HEK293 (cell line): ENCODE data around the gene AQP9.

Experiments
- CTCF ChIA-PET: fragments of 350-600 bp; formaldehyde crosslinking; extraction: SDS; loops from one replicate; lab custom pipeline; 2021; ENCODE audit warnings: antibody characterized with exemption; lab: Yijun Ruan, JAX
- POLR2A ChIA-PET: fragments of 300-600 bp; formaldehyde crosslinking; extraction: SDS; loops from one replicate; lab custom pipeline; 2020; ENCODE audit warnings: antibody characterized with exemption, inconsistent platforms; lab: Yijun Ruan, JAX
- H3K27ac ChIP-seq: fragments of 200-500 bp; sonication (Bioruptor generic); 2 replicates; pipeline ENCODE4 v1.5.1; 2014; ENCODE audit warnings: low read depth, low read length, control low read depth, inconsistent platforms; ENCODE audit errors: extremely low read depth
- H3K36me3 ChIP-seq, 2 experiments: fragments of 200-500 bp in 1 of 2; sonication (Bioruptor generic) in 1 of 2; 1 replicate in 1 of 2; 2 replicates in 1 of 2; pipeline ENCODE4 v1.5.1; 2014 to 2017; ENCODE audit warnings: inconsistent platforms in 2 of 2, low read length in 2 of 2; ENCODE audit not compliant: control insufficient read depth in 2 of 2, insufficient read depth in 1 of 2
- H3K4me1 ChIP-seq: fragments of 200-500 bp; sonication (Bioruptor generic); 2 replicates; pipeline ENCODE4 v1.5.1; 2014; ENCODE audit warnings: mild to moderate bottlenecking, low read length, inconsistent platforms; ENCODE audit not compliant: control insufficient read depth, insufficient read depth
- H3K4me3 ChIP-seq: 2 replicates; pipeline ENCODE4 v1.5.1; 2011; ENCODE audit warnings: low read depth, mild to moderate bottlenecking, control low read depth, low read length, moderate library complexity
- H3K9me3 ChIP-seq: fragments of 200-500 bp; sonication (Bioruptor generic); 2 replicates; pipeline ENCODE4 v1.5.1; 2014; ENCODE audit warnings: low read depth, low read length, inconsistent platforms; ENCODE audit not compliant: control insufficient read depth, insufficient read depth
- BCL11B ChIP-seq: fragments of 450-650 bp; formaldehyde crosslinking; IDR thresholded peaks from 2 replicates; pipeline ENCODE4 v1.5.1; 2016; ENCODE audit warnings: low read depth, missing biosample characterization, missing genetic modification characterization
- FEZF1 ChIP-seq: fragments of 450-650 bp; formaldehyde crosslinking; IDR thresholded peaks from 2 replicates; pipeline ENCODE4 v1.5.1; 2016; ENCODE audit warnings: missing biosample characterization, missing genetic modification characterization
- GFI1B ChIP-seq: fragments of 450-650 bp; formaldehyde crosslinking; IDR thresholded peaks from 2 replicates; pipeline ENCODE4 v1.5.1; 2016; ENCODE audit warnings: missing biosample characterization, missing genetic modification characterization
- GLI2 ChIP-seq: fragments of 450-650 bp; formaldehyde crosslinking; IDR thresholded peaks from 2 replicates; pipeline ENCODE4; 2017; ENCODE audit warnings: missing biosample characterization, missing genetic modification characterization, low read depth, borderline replicate concordance
- KLF16 ChIP-seq: fragments of 450-650 bp; formaldehyde crosslinking; IDR thresholded peaks from 2 replicates; pipeline ENCODE4 v1.5.1; 2017; ENCODE audit warnings: missing biosample characterization, missing genetic modification characterization
- KLF7 ChIP-seq: fragments of 450-650 bp; formaldehyde crosslinking; IDR thresholded peaks from 2 replicates; pipeline ENCODE4 v1.5.1; 2016; ENCODE audit warnings: missing biosample characterization, missing genetic modification characterization, borderline replicate concordance
- PRDM10 ChIP-seq: fragments of 450-650 bp; formaldehyde crosslinking; IDR thresholded peaks from 2 replicates; pipeline ENCODE4 v1.5.1; 2016; ENCODE audit warnings: missing biosample characterization, missing genetic modification characterization
- PRDM6 ChIP-seq: fragments of 450-650 bp; formaldehyde crosslinking; IDR thresholded peaks from 2 replicates; pipeline ENCODE4 v1.5.1; 2017; ENCODE audit warnings: missing biosample characterization, missing genetic modification characterization
- REPIN1 ChIP-seq: fragments of 450-650 bp; formaldehyde crosslinking; IDR thresholded peaks from 2 replicates; pipeline ENCODE4 v1.5.1; 2017; ENCODE audit warnings: missing biosample characterization, missing genetic modification characterization, low read depth
- SALL2 ChIP-seq: fragments of 450-650 bp; formaldehyde crosslinking; IDR thresholded peaks from 2 replicates; pipeline ENCODE4 v1.5.0; 2017; ENCODE audit warnings: missing biosample characterization, mild to moderate bottlenecking, missing genetic modification characterization, borderline replicate concordance
- SETDB1 ChIP-seq: IDR thresholded peaks from one replicate; pipeline ENCODE4 v1.6.1; 2017; ENCODE audit warnings: mild to moderate bottlenecking, low read length, moderate library complexity, mixed read lengths; ENCODE audit not compliant: insufficient read length
- YY1 ChIP-seq: fragments of 450-650 bp; formaldehyde crosslinking; IDR thresholded peaks from 2 replicates; pipeline ENCODE4 v1.5.1; 2018; ENCODE audit warnings: missing biosample characterization, missing genetic modification characterization
- ZFP37 ChIP-seq: fragments of 450-650 bp; formaldehyde crosslinking; IDR thresholded peaks from 2 replicates; pipeline ENCODE4 v1.5.1; 2016; ENCODE audit warnings: missing biosample characterization, missing genetic modification characterization
- ZNF112 ChIP-seq: fragments of 450-650 bp; formaldehyde crosslinking; IDR thresholded peaks from 2 replicates; pipeline ENCODE4 v1.5.0; 2017; ENCODE audit warnings: missing biosample characterization, missing genetic modification characterization
- ZNF133 ChIP-seq: fragments of 450-650 bp; formaldehyde crosslinking; IDR thresholded peaks from 2 replicates; pipeline ENCODE4 v1.5.1; 2016; ENCODE audit warnings: missing biosample characterization, missing genetic modification characterization
- ZNF138 ChIP-seq: fragments of 450-650 bp; formaldehyde crosslinking; IDR thresholded peaks from 2 replicates; pipeline ENCODE4 v1.5.1; 2016; ENCODE audit warnings: missing biosample characterization, missing genetic modification characterization, borderline replicate concordance
- ZNF202 ChIP-seq: fragments of 450-650 bp; formaldehyde crosslinking; IDR thresholded peaks from 2 replicates; pipeline ENCODE4 v1.5.1; 2016; ENCODE audit warnings: missing biosample characterization, missing genetic modification characterization, borderline replicate concordance
- ZNF335 ChIP-seq: fragments of 450-650 bp; formaldehyde crosslinking; conservative IDR thresholded peaks from 2 replicates; pipeline ENCODE4 v1.5.1; 2016; ENCODE audit warnings: missing biosample characterization, missing genetic modification characterization
- ZNF37A ChIP-seq: fragments of 450-650 bp; IDR thresholded peaks from 2 replicates; pipeline ENCODE4 v1.5.1; 2018; ENCODE audit warnings: missing biosample characterization, missing genetic modification characterization
- ZNF391 ChIP-seq: fragments of 450-650 bp; formaldehyde crosslinking; IDR thresholded peaks from 2 replicates; pipeline ENCODE4 v1.5.1; 2016; ENCODE audit warnings: low read depth, missing biosample characterization, missing genetic modification characterization, borderline replicate concordance
- ZNF518A ChIP-seq: fragments of 450-650 bp; formaldehyde crosslinking; conservative IDR thresholded peaks from 2 replicates; pipeline ENCODE4 v1.5.1; 2016; ENCODE audit warnings: low read depth, missing biosample characterization, missing genetic modification characterization
- ZNF624 ChIP-seq: fragments of 450-650 bp; formaldehyde crosslinking; IDR thresholded peaks from 2 replicates; pipeline ENCODE4 v1.5.1; 2017; ENCODE audit warnings: missing biosample characterization, missing genetic modification characterization
- ZNF701 ChIP-seq: fragments of 450-650 bp; formaldehyde crosslinking; IDR thresholded peaks from 2 replicates; pipeline ENCODE4 v1.5.1; 2016; ENCODE audit warnings: missing biosample characterization, missing genetic modification characterization
- ZNF707 ChIP-seq: fragments of 450-650 bp; formaldehyde crosslinking; IDR thresholded peaks from 2 replicates; pipeline ENCODE4 v1.5.1; 2016; ENCODE audit warnings: missing biosample characterization, missing genetic modification characterization
- ZNF76 ChIP-seq: fragments of 450-650 bp; formaldehyde crosslinking; IDR thresholded peaks from 2 replicates; pipeline ENCODE4; 2016; ENCODE audit warnings: low read depth, missing biosample characterization, missing genetic modification characterization, borderline replicate concordance
- ZNF785 ChIP-seq: fragments of 450-650 bp; formaldehyde crosslinking; IDR thresholded peaks from 2 replicates; pipeline ENCODE4 v1.5.1; 2016; ENCODE audit warnings: missing biosample characterization, missing genetic modification characterization
- ZNF837 ChIP-seq: fragments of 450-650 bp; formaldehyde crosslinking; IDR thresholded peaks from 2 replicates; pipeline ENCODE4 v1.5.1; 2016; ENCODE audit warnings: missing biosample characterization, missing genetic modification characterization

AQP9 gene

GRCh38 chr15:58154769-58155168 is 16.6 kb downstream of the AQP9 start:
- no peak overlapping the region for H3K4me3 ChIP-seq
- H3K27ac ChIP-seq, result no peak overlapping the region
- H3K4me1 ChIP-seq, result no peaks in the 10 kb centered on the region
- POLR2A ChIA-PET, result no interaction called here
- CTCF ChIA-PET, result no interaction called here
- H3K9me3 ChIP-seq, result no peaks in the 10 kb centered on the region
- TF ChIP-seq ZNF76, result no peak
- TF ChIP-seq ZNF112 (tag by site-specific recombination), result no peak
- no peak for TF ChIP-seq ZFP37 (tag by site-specific recombination)
- TF ChIP-seq ZNF138 (tag by site-specific recombination), result no peak
- TF ChIP-seq REPIN1 (tag by site-specific recombination), result no peak
- TF ChIP-seq ZNF37A (tag by site-specific recombination), result no peak
- no peak for TF ChIP-seq BCL11B (tag by site-specific recombination)
- no peak for TF ChIP-seq SETDB1
- no peak for TF ChIP-seq ZNF785 (tag by site-specific recombination)
- no peak for TF ChIP-seq GFI1B (tag by site-specific recombination)
- no peak for TF ChIP-seq KLF7
- TF ChIP-seq KLF16 (tag by site-specific recombination), result no peak
- no peaks in the 10 kb centered on the region for H3K36me3 ChIP-seq

GRCh38 chr15:58159827-58160386 is 21.7 kb downstream of the AQP9 start:
- Histone ChIP-seq H3K4me3 (no peak overlapping the region), H3K4me1 (no peaks in the 10 kb centered on the region), H3K36me3 (no peaks in the 10 kb centered on the region), H3K27ac (no peak overlapping the region), H3K9me3 (no peaks in the 10 kb centered on the region)
- ChIA-PET CTCF (interaction anchor here (0.7 kb wide), 1 partner anchor 94 kb away, joined by 3 read pairs; no protein-coding TSS in a partner anchor), POLR2A (no interaction called here)
- TF ChIP-seq ZNF837, result no peak
- TF ChIP-seq ZFP37 (tag by site-specific recombination), result no peak
- no peak for TF ChIP-seq PRDM10 (tag by site-specific recombination)
- no peak for TF ChIP-seq ZNF391 (tag by site-specific recombination)
- no peak for TF ChIP-seq SALL2 (tag by site-specific recombination)
- TF ChIP-seq YY1 (tag by site-specific recombination), result no peak
- TF ChIP-seq ZNF202, result no peak
- no peak for TF ChIP-seq ZNF701 (tag by site-specific recombination)
- TF ChIP-seq ZNF707 (tag by site-specific recombination), result no peak
- peak; percentile 52; the same call in 1 of the 2 replicates for TF ChIP-seq FEZF1 (tag by site-specific recombination)
- no peak for TF ChIP-seq ZNF335 (tag by site-specific recombination)
- TF ChIP-seq ZNF133, result peak; percentile 53; the same call in 1 of the 2 replicates
- no peak for TF ChIP-seq GLI2 (tag by site-specific recombination)
- TF ChIP-seq ZNF624, result no peak
- TF ChIP-seq PRDM6 (tag by site-specific recombination), result peak; percentile 50
- no peak for TF ChIP-seq ZNF518A (tag by site-specific recombination)
